GM18861 (cell line): Measurements from ENCODE around the gene SRCIN1.

ENCODE experiments used
- ATAC-seq: cut with Tn5 transposase; IDR thresholded peaks from one replicate; pipeline ENCODE4 v1.9.1; 2021; ENCODE audit not compliant: unreplicated experiment

Gene SRCIN1

GRCh38 chr17:38583176-38583575 lies 22.6 kb downstream of the SRCIN1 start:
- no peak for ATAC-seq

DNA sequence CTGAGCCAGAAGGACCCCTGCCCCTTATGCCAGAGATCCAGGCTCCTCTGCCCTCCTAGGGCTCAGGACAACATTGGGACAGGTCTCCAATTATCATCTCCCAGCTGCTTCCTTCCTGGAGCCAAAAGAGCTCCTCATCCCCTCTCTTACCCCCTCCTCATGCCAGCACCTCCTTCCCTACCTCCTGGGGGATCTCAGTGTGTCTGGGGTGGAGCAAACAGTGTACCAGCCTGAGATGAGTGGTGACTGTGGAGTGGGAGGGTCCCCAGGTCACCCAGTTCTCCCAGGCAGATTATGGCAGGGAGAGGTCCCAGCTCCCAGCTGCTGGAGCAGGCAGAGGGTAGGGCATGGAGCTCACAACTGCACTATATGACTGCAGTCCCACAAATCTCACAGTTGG lies 23.7 kb downstream of the SRCIN1 start:
- ATAC-seq = no peak

DNA sequence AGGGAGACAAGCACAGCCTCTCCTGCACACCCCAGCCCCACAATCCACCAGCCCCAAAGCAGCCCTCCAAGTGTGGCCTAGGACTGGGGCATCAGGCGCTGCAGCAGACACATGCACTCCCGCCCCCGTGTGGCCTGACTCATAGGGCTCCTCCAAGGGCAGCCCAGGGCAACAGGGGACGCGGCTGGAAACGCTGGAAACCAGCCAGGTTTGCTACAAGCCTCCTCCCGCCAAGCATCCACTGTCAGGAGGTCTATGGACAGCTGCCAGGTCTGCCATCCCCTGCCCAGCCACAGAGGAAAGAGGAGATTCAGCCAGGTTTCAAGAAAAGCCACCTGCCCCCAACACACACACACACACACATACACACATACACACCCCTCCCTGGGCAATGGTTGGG lies 25.8 kb downstream of the SRCIN1 start:
- no peak for ATAC-seq

GRCh38 chr17:38579083-38579480 lies 26.7 kb downstream of the SRCIN1 start:
- no peak for ATAC-seq

GRCh38 chr17:38578229-38579082 lies 27.3 kb downstream of the SRCIN1 start:
- ATAC-seq = no peak

- ATAC-seq = no peak
These were observed 28.0 kb downstream of the SRCIN1 start for GRCh38 chr17:38577645-38578173.

DNA sequence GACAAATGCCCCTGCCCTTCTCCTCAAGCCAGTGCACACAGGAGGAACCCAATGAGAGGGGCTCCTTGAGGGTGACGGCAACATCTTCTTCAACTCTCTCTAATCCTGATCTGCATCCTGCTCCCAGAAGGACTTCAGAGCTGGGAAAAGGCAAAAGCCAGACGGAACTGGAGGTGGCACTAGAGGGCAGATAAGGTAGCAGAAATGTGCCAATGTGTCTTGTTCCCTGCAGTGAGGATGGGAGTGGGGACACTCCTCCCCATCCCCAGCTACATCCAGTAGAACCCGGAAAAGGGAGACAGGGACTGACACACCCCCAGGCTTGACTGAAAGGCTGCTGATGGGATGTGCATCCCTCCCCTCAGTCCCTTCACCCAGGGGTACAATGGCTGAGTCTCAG lies 28.5 kb downstream of the SRCIN1 start:
- ATAC-seq = no peak

DNA sequence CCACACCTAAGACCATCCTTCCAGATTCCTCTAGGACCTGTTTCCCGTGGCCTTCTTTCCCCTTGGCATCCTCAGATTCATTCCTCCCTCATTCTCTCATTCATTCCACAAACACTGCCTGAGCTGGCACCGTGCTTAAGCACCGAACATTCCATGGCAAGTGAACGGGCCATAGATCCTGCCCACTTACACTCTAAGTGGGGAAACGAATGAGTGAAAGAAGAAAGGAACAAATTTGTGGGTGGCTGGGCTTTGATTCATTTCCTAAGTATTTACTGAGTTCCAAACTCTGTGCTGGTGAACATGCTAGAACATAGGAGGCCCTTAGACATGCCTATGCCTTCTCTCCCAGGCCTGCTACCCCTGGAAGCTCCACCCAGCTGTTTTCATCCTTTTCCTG lies 30.0 kb downstream of the SRCIN1 start:
- ATAC-seq = no peak

DNA sequence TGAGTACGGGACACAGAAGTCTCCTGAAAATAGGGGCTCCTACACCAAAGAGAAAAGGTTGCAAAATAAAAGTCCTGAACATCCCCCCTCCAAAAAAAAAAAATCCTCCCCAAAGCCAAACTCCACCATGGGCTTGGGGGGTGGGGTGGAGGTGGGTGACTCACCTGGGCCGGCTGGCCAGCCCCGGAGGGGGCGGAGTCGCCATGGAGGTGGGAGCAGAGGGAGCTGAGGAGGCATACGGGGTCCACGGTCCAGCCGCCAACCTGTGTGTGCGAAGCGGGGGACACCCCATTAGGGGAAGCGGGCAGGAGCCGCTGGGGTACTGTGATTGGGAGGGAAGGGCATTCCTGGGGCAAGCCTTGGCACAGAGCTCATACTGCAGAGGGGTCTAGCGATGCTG lies 31.0 kb downstream of the SRCIN1 start:
- ATAC-seq = no peak

DNA sequence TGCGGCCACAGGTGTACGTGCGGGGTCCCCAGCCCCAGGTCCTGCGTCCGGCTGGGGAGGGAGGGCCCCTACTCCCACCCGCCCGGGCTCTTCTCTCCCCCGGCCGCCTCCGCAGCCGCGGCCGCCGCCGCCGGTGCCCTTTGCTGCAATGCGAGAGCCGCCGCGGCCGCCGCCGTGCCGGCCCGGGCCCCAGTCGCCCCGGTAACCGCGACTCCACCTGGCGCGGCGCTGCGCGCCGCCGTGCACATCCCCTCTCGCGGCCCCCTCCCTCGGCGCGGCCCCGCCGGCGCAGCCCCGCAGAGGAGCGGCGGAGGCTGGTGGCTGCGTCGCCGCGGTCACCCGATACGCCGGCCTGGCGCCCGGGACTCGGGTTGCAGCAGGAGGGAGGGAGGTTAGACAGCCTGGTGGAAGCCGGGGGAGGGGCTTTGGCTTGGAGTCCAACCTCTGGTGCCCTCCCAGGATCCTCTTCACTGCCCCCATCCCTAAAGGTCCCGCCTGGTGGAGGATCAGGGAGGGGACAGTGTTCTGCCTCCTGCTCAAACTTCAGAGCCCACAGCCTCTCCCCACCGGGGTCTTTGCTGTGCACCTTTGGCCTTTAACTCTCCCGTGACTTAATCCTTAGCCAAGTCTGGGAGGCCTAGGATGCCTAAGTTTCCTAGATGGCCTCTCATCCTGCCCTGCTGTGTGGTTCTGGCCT lies 32.9 kb downstream of the SRCIN1 start:
- ATAC-seq = no peak

- ATAC-seq = no peak
These were observed 33.7 kb downstream of the SRCIN1 start for GRCh38 chr17:38571833-38572668.

- ATAC-seq = no peak
These were observed 35.8 kb downstream of the SRCIN1 start for GRCh38 chr17:38569701-38570512.

GRCh38 chr17:38568845-38569510 lies 36.8 kb downstream of the SRCIN1 start:
- no peak for ATAC-seq

- no peak for ATAC-seq
These were observed 37.5 kb downstream of the SRCIN1 start for GRCh38 chr17:38568274-38568673.

GRCh38 chr17:38567350-38567749 lies 38.4 kb downstream of the SRCIN1 start:
- ATAC-seq = no peak

DNA sequence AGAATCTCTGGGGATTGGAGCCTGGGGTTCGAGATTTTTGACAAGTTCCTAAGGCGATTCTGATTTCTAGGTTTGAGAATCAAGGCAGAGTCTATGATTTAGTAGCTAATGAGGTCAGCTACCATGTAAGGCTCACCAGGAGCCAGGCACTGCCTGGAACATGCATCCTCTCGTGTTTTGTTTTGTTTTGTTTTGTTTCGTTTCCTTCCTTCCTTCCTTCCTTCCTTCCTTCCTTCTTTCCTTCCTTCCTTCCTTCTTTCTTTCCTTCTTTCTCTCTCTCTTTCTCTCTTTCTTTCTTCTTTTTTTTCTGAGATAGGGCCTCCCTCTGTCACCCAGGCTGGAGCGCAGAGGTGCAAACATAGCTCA lies 39.1 kb downstream of the SRCIN1 start:
- ATAC-seq = no peak

DNA sequence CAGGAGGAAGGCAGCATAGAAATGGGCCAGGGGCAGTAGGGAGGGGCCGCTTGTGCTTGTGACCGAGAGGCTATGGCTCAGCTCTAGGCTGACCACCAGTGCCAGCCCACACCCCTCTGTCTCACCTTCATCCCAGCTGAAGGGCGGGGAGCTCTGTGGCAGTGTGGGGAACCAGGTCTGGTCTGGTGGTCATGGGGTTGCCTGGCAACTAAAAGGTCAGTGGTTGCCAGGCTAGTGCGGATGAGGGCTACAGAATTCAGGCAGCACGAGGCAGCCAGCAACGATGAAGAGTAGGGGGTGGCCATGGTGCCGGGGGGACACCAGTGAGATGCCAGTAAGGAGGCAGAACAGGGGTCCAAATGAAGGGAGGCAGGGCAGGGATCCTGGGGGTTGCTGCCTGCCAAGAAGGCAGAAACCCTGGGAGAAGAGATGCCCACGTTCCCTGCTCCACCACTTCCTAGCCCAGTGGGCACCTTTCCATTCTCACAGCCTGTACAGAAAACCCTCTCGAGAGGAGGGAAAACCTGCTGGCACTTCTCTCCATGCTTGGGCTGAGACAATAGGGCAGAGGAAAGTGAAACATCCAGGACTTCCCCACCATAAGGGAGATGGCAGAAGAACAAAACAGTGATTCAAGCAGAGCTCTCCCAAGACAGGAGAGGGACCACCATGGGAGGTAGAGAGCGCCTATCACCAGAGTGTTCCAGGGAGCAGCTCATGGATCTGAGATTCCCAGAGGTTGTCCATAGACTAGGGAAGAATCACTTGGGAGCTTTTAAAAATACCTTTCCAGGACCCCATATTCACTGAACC lies 39.7 kb downstream of the SRCIN1 start:
- ATAC-seq = no peak

- ATAC-seq = no peak
These were observed 40.9 kb downstream of the SRCIN1 start for GRCh38 chr17:38564869-38565268.

DNA sequence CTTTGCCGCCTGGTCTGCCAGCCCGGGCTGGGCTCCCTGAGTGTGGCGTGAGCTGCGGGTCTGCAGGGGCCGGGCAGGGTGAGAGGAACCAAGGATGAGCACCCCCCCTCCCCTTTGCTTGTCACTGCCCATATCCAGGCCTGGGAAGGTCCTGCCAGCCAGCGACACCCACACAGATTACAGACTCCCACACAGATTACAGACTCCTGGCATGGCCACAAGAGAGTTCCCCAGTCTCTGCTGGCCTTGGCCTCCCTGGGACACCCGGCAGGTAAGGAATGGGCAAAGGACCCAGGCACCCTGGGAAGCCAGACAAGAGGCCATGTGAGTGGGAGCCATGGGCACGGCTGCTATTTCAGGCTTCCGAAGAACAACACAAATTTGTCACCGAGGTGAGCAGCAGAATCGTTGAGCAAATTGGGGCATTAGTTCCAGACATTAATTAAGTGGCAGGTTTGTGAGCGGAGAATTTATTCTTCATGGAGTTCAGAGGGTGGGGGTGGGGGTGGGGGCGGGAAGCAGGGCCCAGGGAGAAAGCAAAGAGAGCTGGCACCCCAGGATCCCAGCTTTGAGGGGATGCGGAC lies 41.4 kb downstream of the SRCIN1 start:
- ATAC-seq = no peak
